ENCODE measurements around the gene EPAS1. TPM values are rescaled to one million over a fixed set of nuclear protein-coding genes. Genes with fewer than 3 reads are reported as not detected.

Gene EPAS1
- polyA plus RNA-seq, 1 of the 3 experiments (the other 2 are of a cell fraction), result 69.2 TPM

- no peak for TF ChIP-seq SMC3 (IDR thresholded peaks at IDR 0.05; ENCODE audit: low read depth, low read length)
Measured at GRCh38 chr2:46257476-46257875, 39.7 kb upstream of the EPAS1 start (continued).

- Histone ChIP-seq H3K36me3 (replicated peaks in 1 of 2; ENCODE audit: control insufficient read depth in 1 of 2, insufficient read depth in 2 of 2, low read length in 1 of 2) (no peaks in the 10 kb centered on the region), H3K9me3 (no peaks in the 10 kb centered on the region), H3K9ac (no peak overlapping the region), H4K20me1 (ENCODE audit: insufficient read depth) (no peaks in the 10 kb centered on the region), H3K27ac (ENCODE audit: low read depth in 2 of 2, low read length in 1 of 2) (no peak overlapping the region), H3K9me2 (no peaks in the 10 kb centered on the region), H3K4me1 (ENCODE audit: control insufficient read depth in 1 of 2, insufficient read depth in 2 of 2, low read depth in 1 of 2, low read length in 1 of 2) (peaks cover 0 to 18% of the 10 kb centered on the region in 2 experiments; a peak in 2 of 4 replicates), H2AFZ (ENCODE audit: low read depth) (no peak overlapping the region), H3K4me2 (no peak overlapping the region), H3K4me3 (ENCODE audit: low read depth in 2 of 2, low read length in 1 of 2) (no peak overlapping the region), H3K79me2 (ENCODE audit: insufficient read depth) (no peaks in the 10 kb centered on the region), H3F3A (replicated peaks; ENCODE audit: insufficient read depth) (no peaks in the 10 kb centered on the region), H3K27me3 (ENCODE audit: insufficient read depth) (no peaks in the 10 kb centered on the region)
- WGBS (ENCODE audit: low lambda C conversion rate), result 74% methylated on average over 5 of the region's 5 CpGs
- no peak for TF ChIP-seq JUND (IDR thresholded peaks at IDR 0.05)
- TF ChIP-seq SMC3 (IDR thresholded peaks at IDR 0.05; ENCODE audit: low read depth, low read length), result no peak
- TF ChIP-seq PBX3 (IDR thresholded peaks at IDR 0.05), result no peak
- no peak for TF ChIP-seq MAX (IDR thresholded peaks at IDR 0.05; ENCODE audit: low read depth)
- TF ChIP-seq IRF3 (IDR thresholded peaks at IDR 0.05; ENCODE audit: low read depth, low read length), result no peak
- TF ChIP-seq MEF2A (IDR thresholded peaks at IDR 0.05; ENCODE audit: borderline replicate concordance, low read depth), result no peak
- no peak for TF ChIP-seq REST (IDR thresholded peaks at IDR 0.05; ENCODE audit: low read depth, low read length)
- no peak for TF ChIP-seq ELF1 (IDR thresholded peaks at IDR 0.05)
- no peak for TF ChIP-seq MXI1 (IDR thresholded peaks at IDR 0.05; ENCODE audit: low read depth, low read length)
- ChIA-PET CTCF (interaction anchor here (1.1 to 1.4 kb wide), 2 partner anchors 12 to 21 kb away, joined by 3 to 4 read pairs; no protein-coding TSS in a partner anchor), POLR2A (no interaction called here)
- DNase-seq, result no peak
Measured at GRCh38 chr2:46257980-46258379, 39.2 kb upstream of the EPAS1 start.
